PC-3 (cell line): Measurements from ENCODE around the gene CCDC167. TPM values are rescaled to one million over a fixed set of nuclear protein-coding genes. Genes with fewer than 3 reads are reported as not detected.

Experiments used
- ATAC-seq: fragments of 200-7000 bp; cut with Tn5 transposase; 2 replicates; pipeline ENCODE4 v1.9.1; 2020; ENCODE audit warnings: mild to moderate bottlenecking, moderate library complexity
- BruUV-seq: library from RNA; stranded (reverse); fragments of 400-500 nt; replicated peaks from 2 replicates; lab custom pipeline; 2021; lab: Mats Ljungman, UMichigan
- CTCF ChIA-PET: fragments of 300-600 bp; sonication (Branson Sonifier 250); formaldehyde crosslinking; loops from one replicate; lab custom pipeline; 2022; ENCODE audit warnings: antibody characterized with exemption; lab: Charles Lee
- POLR2A ChIA-PET: fragments of 300-600 bp; sonication (Branson Sonifier 250); formaldehyde crosslinking; loops from one replicate; lab custom pipeline; 2022; ENCODE audit warnings: antibody characterized with exemption; ENCODE audit not compliant: unreplicated experiment; lab: Charles Lee
- DNase-seq: peaks from one replicate; pipeline ENCODE4 v3.0.0-alpha.2; 2015
- H2AFZ ChIP-seq: fragments of 300-600 bp; sonication (generic); 2 replicates; pipeline ENCODE4 v1.6.0; 2016; ENCODE audit warnings: antibody characterized with exemption, low read length
- H3F3A ChIP-seq: fragments of 300-600 bp; sonication (generic); one replicate; pipeline ENCODE4 v1.6.0; 2017; ENCODE audit warnings: antibody characterized with exemption, low read length, control low read depth, mild to moderate bottlenecking; ENCODE audit not compliant: unreplicated experiment
- H3K27ac ChIP-seq: fragments of 300-600 bp; sonication (generic); 2 replicates; pipeline ENCODE4 v1.5.1; 2016; ENCODE audit warnings: mild to moderate bottlenecking, low read length
- H3K27me3 ChIP-seq: fragments of 300-600 bp; sonication (generic); 2 replicates; pipeline ENCODE4 v1.6.1; 2016; ENCODE audit warnings: low read length, mixed read lengths
- H3K36me3 ChIP-seq: fragments of 300-600 bp; sonication (generic); 2 replicates; pipeline ENCODE4 v1.6.1; 2016; ENCODE audit warnings: low read depth, mixed run types, low read length, mixed read lengths
- H3K4me1 ChIP-seq: fragments of 300-600 bp; sonication (generic); 2 replicates; pipeline ENCODE4 v1.5.1; 2016; ENCODE audit warnings: low read length; ENCODE audit not compliant: insufficient read depth
- H3K4me2 ChIP-seq: fragments of 300-600 bp; sonication (generic); 2 replicates; pipeline ENCODE4 v1.6.0; 2016; ENCODE audit warnings: low read length
- H3K4me3 ChIP-seq: fragments of 300-600 bp; sonication (generic); 2 replicates; pipeline ENCODE4 v1.5.1; 2016; ENCODE audit warnings: mild to moderate bottlenecking, low read length, mixed read lengths
- H3K79me2 ChIP-seq: fragments of 300-600 bp; sonication (generic); 2 replicates; pipeline ENCODE4 v1.6.1; 2017; ENCODE audit warnings: low read length, mixed read lengths
- H3K9ac ChIP-seq: fragments of 300-600 bp; sonication (generic); 2 replicates; pipeline ENCODE4 v1.6.0; 2016; ENCODE audit warnings: mild to moderate bottlenecking, low read length
- H3K9me2 ChIP-seq: fragments of 300-600 bp; sonication (generic); replicated peaks from 2 replicates; pipeline ENCODE4 v1.6.1; 2016; ENCODE audit warnings: mixed run types, low read length, mixed read lengths
- H3K9me3 ChIP-seq: fragments of 300-600 bp; sonication (generic); 2 replicates; pipeline ENCODE4 v1.6.1; 2016; ENCODE audit warnings: low read length, mixed read lengths
- H4K20me1 ChIP-seq: fragments of 300-600 bp; sonication (generic); 2 replicates; pipeline ENCODE4 v1.6.1; 2016; ENCODE audit warnings: low read length, mixed read lengths
- EZH2 ChIP-seq: fragments of 300-600 bp; sonication (generic); IDR thresholded peaks from one replicate; pipeline ENCODE4 v1.6.1; 2017; ENCODE audit warnings: antibody characterized with exemption, mild to moderate bottlenecking, low read length; ENCODE audit not compliant: unreplicated experiment
- EZH2phosphoT487 ChIP-seq: fragments of 300-600 bp; sonication (generic); IDR thresholded peaks from 2 replicates; pipeline ENCODE4 v1.6.1; 2018; ENCODE audit warnings: mild to moderate bottlenecking, antibody characterized with exemption, low read length, borderline replicate concordance
- intact Hi-C: fragments of 100-400 bp; cut with micrococcal nuclease; formaldehyde crosslinking; loops from 2 replicates; pipeline ENCODE4 v1.9.0; 2023
- total RNA-seq: library from RNA; depleted of rRNA; stranded (reverse); fragments of >200 nt; gene quantifications from 2 replicates; pipeline ENCODE4 v1.2.3, GENCODE V29; 2014
- TF ChIP-seq, protein P1 (sequence below): fragments of 300-600 bp; sonication (generic); conservative IDR thresholded peaks from 2 replicates; pipeline ENCODE4 v1.5.1; 2017; ENCODE audit warnings: antibody characterized with exemption, low read depth, mild to moderate bottlenecking, low read length

Gene CCDC167
- total RNA-seq, 1 experiment from 2014 or later = 56.9 TPM

- Histone ChIP-seq H4K20me1 (no peaks in the 10 kb centered on the region), H3K27me3 (no peaks in the 10 kb centered on the region), H3K4me1 (peaks cover 32% of the 10 kb centered on the region), H3K9me2 (no peaks in the 10 kb centered on the region), H2AFZ (no peak overlapping the region), H3K36me3 (no peaks in the 10 kb centered on the region), H3K9me3 (no peaks in the 10 kb centered on the region), H3K27ac (no peak overlapping the region), H3K79me2 (no peaks in the 10 kb centered on the region), H3K9ac (no peak overlapping the region), H3F3A (no peaks in the 10 kb centered on the region), H3K4me3 (no peak overlapping the region), H3K4me2 (no peak overlapping the region)
- DNase-seq (no peak), ATAC-seq (no peak; the same call in 1 of the 2 replicates)
- POLR2A ChIA-PET = no interaction called here
- CTCF ChIA-PET = no interaction called here
- TF ChIP-seq EZH2 (no peak), EZH2phosphoT487 (no peak)
- TF ChIP-seq, protein P1, sequence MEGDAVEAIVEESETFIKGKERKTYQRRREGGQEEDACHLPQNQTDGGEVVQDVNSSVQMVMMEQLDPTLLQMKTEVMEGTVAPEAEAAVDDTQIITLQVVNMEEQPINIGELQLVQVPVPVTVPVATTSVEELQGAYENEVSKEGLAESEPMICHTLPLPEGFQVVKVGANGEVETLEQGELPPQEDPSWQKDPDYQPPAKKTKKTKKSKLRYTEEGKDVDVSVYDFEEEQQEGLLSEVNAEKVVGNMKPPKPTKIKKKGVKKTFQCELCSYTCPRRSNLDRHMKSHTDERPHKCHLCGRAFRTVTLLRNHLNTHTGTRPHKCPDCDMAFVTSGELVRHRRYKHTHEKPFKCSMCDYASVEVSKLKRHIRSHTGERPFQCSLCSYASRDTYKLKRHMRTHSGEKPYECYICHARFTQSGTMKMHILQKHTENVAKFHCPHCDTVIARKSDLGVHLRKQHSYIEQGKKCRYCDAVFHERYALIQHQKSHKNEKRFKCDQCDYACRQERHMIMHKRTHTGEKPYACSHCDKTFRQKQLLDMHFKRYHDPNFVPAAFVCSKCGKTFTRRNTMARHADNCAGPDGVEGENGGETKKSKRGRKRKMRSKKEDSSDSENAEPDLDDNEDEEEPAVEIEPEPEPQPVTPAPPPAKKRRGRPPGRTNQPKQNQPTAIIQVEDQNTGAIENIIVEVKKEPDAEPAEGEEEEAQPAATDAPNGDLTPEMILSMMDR = no peak
- intact Hi-C loops = no loop called here
- no TSS peak for BruUV-seq
Measured at GRCh38 chr6:37546141-37546871, 46.6 kb upstream of the CCDC167 start.

DNA sequence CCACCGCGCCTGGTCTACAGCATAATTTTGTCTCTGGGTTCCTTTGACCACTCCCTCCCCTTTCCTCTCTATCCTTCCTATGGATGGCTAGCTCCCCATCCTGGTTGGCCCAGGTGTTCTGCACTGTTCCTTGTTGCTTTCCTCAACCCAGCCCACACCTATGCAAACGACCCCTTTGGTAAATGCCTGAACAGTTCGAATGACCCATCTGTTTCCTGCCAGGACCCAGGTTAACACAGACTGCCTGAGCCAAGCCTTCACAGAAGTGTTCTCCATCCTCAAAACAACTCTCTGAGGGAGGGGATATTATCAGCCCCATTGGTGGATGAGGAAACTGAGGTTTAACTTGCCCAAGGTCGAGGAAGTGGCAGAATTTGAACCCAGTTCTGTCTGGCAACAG is 44.8 kb upstream of the CCDC167 start:
- Histone ChIP-seq H3K9ac (no peak overlapping the region), H3K4me1 (peaks cover 17% of the 10 kb centered on the region), H3K27me3 (no peaks in the 10 kb centered on the region), H3K9me3 (no peaks in the 10 kb centered on the region), H2AFZ (no peak overlapping the region), H3K27ac (no peak overlapping the region), H3K4me3 (no peak overlapping the region), H3F3A (no peaks in the 10 kb centered on the region), H3K4me2 (no peak overlapping the region), H3K9me2 (no peaks in the 10 kb centered on the region), H4K20me1 (no peaks in the 10 kb centered on the region), H3K36me3 (no peaks in the 10 kb centered on the region), H3K79me2 (no peaks in the 10 kb centered on the region)
- intact Hi-C loops = no loop called here
- BruUV-seq = no TSS peak
- CTCF ChIA-PET = no interaction called here
- no peak for ATAC-seq
- POLR2A ChIA-PET = no interaction called here
- no peak for TF ChIP-seq EZH2
- TF ChIP-seq, protein P1 = no peak
- TF ChIP-seq EZH2phosphoT487 = no peak
- DNase-seq = no peak

GRCh38 chr6:37543361-37543760 is 43.7 kb upstream of the CCDC167 start:
- H3K36me3 ChIP-seq = no peaks in the 10 kb centered on the region
- no peak overlapping the region for H3K27ac ChIP-seq
- H3F3A ChIP-seq = no peaks in the 10 kb centered on the region
- no peaks in the 10 kb centered on the region for H3K9me3 ChIP-seq
- no peaks in the 10 kb centered on the region for H3K79me2 ChIP-seq
- no TSS peak for BruUV-seq
- no peaks in the 10 kb centered on the region for H4K20me1 ChIP-seq
- H3K27me3 ChIP-seq = no peaks in the 10 kb centered on the region
- no peak overlapping the region for H2AFZ ChIP-seq
- POLR2A ChIA-PET = no interaction called here
- CTCF ChIA-PET = no interaction called here
- TF ChIP-seq EZH2 (no peak), EZH2phosphoT487 (no peak)
- TF ChIP-seq, protein P1 = no peak
- no peak overlapping the region for H3K4me3 ChIP-seq
- ATAC-seq = no peak
- H3K9ac ChIP-seq = no peak overlapping the region
- no peak overlapping the region for H3K4me2 ChIP-seq
- DNase-seq = no peak
- no peaks in the 10 kb centered on the region for H3K9me2 ChIP-seq
- peaks cover 17% of the 10 kb centered on the region for H3K4me1 ChIP-seq
- intact Hi-C loops = no loop called here
